NB4 (cell line): Measurements from ENCODE around the gene ZNF691.

Source experiments
- DNase-seq: peaks from one replicate; pipeline ENCODE4 v3.0.0; 2010; ENCODE audit warnings: low read depth
- H3K4me3 ChIP-seq: one replicate; pipeline ENCODE4 v1.5.1; 2011; ENCODE audit warnings: mild to moderate bottlenecking, low read depth, low read length, moderate library complexity
- CTCF ChIP-seq: IDR thresholded peaks from one replicate; pipeline ENCODE4 v1.5.1; 2012; ENCODE audit warnings: low read depth, low read length
- MAX ChIP-seq: IDR thresholded peaks from 2 replicates; pipeline ENCODE4 v1.6.1; 2011; ENCODE audit warnings: low read depth, low read length
- MYC ChIP-seq: IDR thresholded peaks from 2 replicates; pipeline ENCODE4 v1.6.1; 2011; ENCODE audit warnings: low read depth, low read length
- POLR2A ChIP-seq: IDR thresholded peaks from 2 replicates; pipeline ENCODE4 v1.6.1; 2011; ENCODE audit warnings: mild to moderate bottlenecking; ENCODE audit not compliant: insufficient read length; ENCODE audit errors: extremely low read depth

Gene ZNF691

GRCh38 chr1:42820813-42821212, 25.6 kb upstream of the ZNF691 start:
- no peak overlapping the region for H3K4me3 ChIP-seq
- TF ChIP-seq CTCF (no peak), MAX (no peak), MYC (no peak), POLR2A (no peak)
- DNase-seq, result no peak

- TF ChIP-seq MYC (no peak), MAX (no peak), CTCF (no peak), POLR2A (no peak)
- no peak overlapping the region for H3K4me3 ChIP-seq
- no peak for DNase-seq
Observed at GRCh38 chr1:42821690-42822089, 24.7 kb upstream of the ZNF691 start.

- TF ChIP-seq CTCF (no peak), MYC (no peak), POLR2A (no peak), MAX (no peak)
- peak; percentile 39 for DNase-seq
- no peak overlapping the region for H3K4me3 ChIP-seq
Observed at GRCh38 chr1:42822800-42823392, 23.5 kb upstream of the ZNF691 start.

- no peak for DNase-seq
- no peak overlapping the region for H3K4me3 ChIP-seq
- TF ChIP-seq POLR2A (no peak), MAX (no peak), CTCF (no peak), MYC (no peak)
Observed at GRCh38 chr1:42824481-42825035, 21.9 kb upstream of the ZNF691 start.

GRCh38 chr1:42825036-42825851, 21.2 kb upstream of the ZNF691 start:
- H3K4me3 ChIP-seq, result no peak overlapping the region
- TF ChIP-seq CTCF (no peak), POLR2A (no peak)

More at GRCh38 chr1:42825036-42825851, 21.2 kb upstream of the ZNF691 start:
- DNase-seq, result no peak
